Adrenal gland (tissue), 5 donors: ENCODE results near the gene SLC7A5.
"Not testable (repeated sequence)": the region's sequence is repeated elsewhere in the genome, so short reads cannot be mapped to it uniquely, and the experiment has no call there.

Experiments used
- POLR2A ChIP-seq, 2 donors: fragments of 450-650 bp; IDR thresholded peaks; one replicate each; pipeline ENCODE4 v1.6.1; 2017; ENCODE audit warnings: antibody characterized with exemption in 2 of 2, mild to moderate bottlenecking in 2 of 2, moderate library complexity in 1 of 2
- TF ChIP-seq, protein P1 (sequence below), 6 experiments: fragments of 450-650 bp in 4 of 6; fragments of 200-600 bp in 2 of 6; sonication (generic) in 1 of 6; IDR thresholded peaks; 1 replicate in 5 of 6; 2 replicates in 1 of 6; pipeline versions ENCODE4 v1.5.1 to v1.8.0; 2016 to 2021; ENCODE audit warnings: antibody characterized with exemption in 6 of 6, mild to moderate bottlenecking in 2 of 6, moderate library complexity in 1 of 6
- donor health status: DM: no; HTN: no; CAD: no.

DNA sequence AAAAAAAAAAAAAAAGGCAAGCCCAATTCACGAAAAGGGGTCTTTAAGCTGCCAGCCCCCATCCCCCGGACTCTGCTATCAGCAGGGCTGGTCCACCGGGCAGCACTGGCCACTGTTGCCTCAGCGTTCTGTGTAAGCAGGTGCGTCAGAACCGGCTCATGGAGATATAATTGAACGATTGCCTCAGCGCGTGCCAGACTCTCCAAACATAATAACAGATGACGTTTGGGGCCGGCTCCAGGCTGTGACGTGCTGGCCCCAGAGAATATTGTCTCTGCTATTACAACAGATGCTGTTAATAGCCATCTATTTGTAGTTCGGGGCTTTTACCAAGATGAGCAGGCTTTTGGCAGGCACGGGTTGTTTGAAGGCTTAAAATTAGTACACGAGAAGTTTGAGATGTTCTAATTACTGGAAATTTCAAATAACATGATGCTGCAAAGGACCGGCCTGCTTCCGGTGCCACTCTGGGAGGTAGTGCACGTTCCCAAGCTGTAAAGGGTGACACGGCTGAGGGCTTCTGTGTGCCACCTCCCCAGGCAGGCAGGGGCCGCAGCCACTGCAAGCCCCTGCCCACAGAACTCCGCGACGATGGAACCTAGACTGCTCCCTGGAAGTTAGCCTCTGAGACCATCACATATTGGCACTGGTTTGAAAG lies 41.9 kb upstream of the SLC7A5 start:
- TF ChIP-seq, protein P1, sequence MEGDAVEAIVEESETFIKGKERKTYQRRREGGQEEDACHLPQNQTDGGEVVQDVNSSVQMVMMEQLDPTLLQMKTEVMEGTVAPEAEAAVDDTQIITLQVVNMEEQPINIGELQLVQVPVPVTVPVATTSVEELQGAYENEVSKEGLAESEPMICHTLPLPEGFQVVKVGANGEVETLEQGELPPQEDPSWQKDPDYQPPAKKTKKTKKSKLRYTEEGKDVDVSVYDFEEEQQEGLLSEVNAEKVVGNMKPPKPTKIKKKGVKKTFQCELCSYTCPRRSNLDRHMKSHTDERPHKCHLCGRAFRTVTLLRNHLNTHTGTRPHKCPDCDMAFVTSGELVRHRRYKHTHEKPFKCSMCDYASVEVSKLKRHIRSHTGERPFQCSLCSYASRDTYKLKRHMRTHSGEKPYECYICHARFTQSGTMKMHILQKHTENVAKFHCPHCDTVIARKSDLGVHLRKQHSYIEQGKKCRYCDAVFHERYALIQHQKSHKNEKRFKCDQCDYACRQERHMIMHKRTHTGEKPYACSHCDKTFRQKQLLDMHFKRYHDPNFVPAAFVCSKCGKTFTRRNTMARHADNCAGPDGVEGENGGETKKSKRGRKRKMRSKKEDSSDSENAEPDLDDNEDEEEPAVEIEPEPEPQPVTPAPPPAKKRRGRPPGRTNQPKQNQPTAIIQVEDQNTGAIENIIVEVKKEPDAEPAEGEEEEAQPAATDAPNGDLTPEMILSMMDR (IDR thresholded peaks at IDR 0.05) = not testable (repeated sequence)
- TF ChIP-seq POLR2A (IDR thresholded peaks at IDR 0.05) = not testable (repeated sequence)
